Panc1 (cell line): Measurements from ENCODE around the gene CCDC9. TPM values are rescaled to one million over a fixed set of nuclear protein-coding genes. Genes with fewer than 3 reads are reported as not detected.
"Not testable (repeated sequence)": the region's sequence is repeated elsewhere in the genome, so short reads cannot be mapped to it uniquely, and the experiment has no call there.

Experiments
- ATAC-seq: fragments of 200-7000 bp; cut with Tn5 transposase; 2 replicates; pipeline ENCODE4 v1.9.1; 2020; ENCODE audit warnings: mild to moderate bottlenecking, moderate library complexity
- BruUV-seq: library from RNA; stranded (reverse); fragments of 400-500 nt; replicated peaks from 2 replicates; lab custom pipeline; 2021; lab: Mats Ljungman, UMichigan
- CTCF ChIA-PET: fragments of 300-600 bp; sonication (Branson Sonifier 250); formaldehyde crosslinking; loops from one replicate; lab custom pipeline; 2022; ENCODE audit warnings: antibody characterized with exemption; lab: Charles Lee
- POLR2A ChIA-PET: fragments of 300-600 bp; sonication (Branson Sonifier 250); formaldehyde crosslinking; loops from one replicate; lab custom pipeline; 2022; ENCODE audit warnings: antibody characterized with exemption; lab: Charles Lee
- DNase-seq: peaks from one replicate; pipeline ENCODE4 v3.0.0-alpha.2; 2010; ENCODE audit warnings: low read depth, low spot score
- H3K27ac ChIP-seq: 2 replicates; pipeline ENCODE4 v1.5.1; 2011; ENCODE audit warnings: mild to moderate bottlenecking, low read length, inconsistent platforms
- H3K27me3 ChIP-seq: fragments of 200-500 bp; sonication (Bioruptor generic); 2 replicates; pipeline ENCODE4 v1.6.0; 2014; ENCODE audit warnings: low read length, inconsistent platforms; ENCODE audit not compliant: control insufficient read depth, insufficient read depth
- H3K36me3 ChIP-seq: fragments of 200-500 bp; sonication (Bioruptor generic); 2 replicates; pipeline ENCODE4 v1.5.1; 2014; ENCODE audit warnings: inconsistent platforms, mild to moderate bottlenecking, low read length, moderate library complexity; ENCODE audit not compliant: control insufficient read depth, insufficient read depth
- H3K4me1 ChIP-seq: 2 replicates; pipeline ENCODE4 v1.5.1; 2011; ENCODE audit warnings: inconsistent platforms, mild to moderate bottlenecking, low read length, moderate library complexity; ENCODE audit not compliant: control insufficient read depth, insufficient read depth
- H3K4me3 ChIP-seq, 2 experiments: 2 replicates each; pipeline ENCODE4 v1.5.1; 2011 to 2012; ENCODE audit warnings: low read depth in 2 of 2, low read length in 2 of 2, mild to moderate bottlenecking in 2 of 2, inconsistent platforms in 1 of 2, moderate library complexity in 1 of 2
- H3K9me3 ChIP-seq: fragments of 200-500 bp; sonication (Bioruptor generic); 2 replicates; pipeline ENCODE4 v1.5.1; 2014; ENCODE audit warnings: low read depth, mild to moderate bottlenecking, inconsistent platforms, low read length, moderate library complexity; ENCODE audit not compliant: control insufficient read depth, insufficient read depth
- CTCF ChIP-seq: fragments of 450-650 bp; IDR thresholded peaks from 2 replicates; pipeline ENCODE4 v1.5.1; 2017; ENCODE audit warnings: mild to moderate bottlenecking
- POLR2AphosphoS5 ChIP-seq: IDR thresholded peaks from 2 replicates; pipeline ENCODE4 v1.6.1; 2012; ENCODE audit warnings: mild to moderate bottlenecking, low read depth, low read length, moderate library complexity
- REST ChIP-seq, 2 experiments: IDR thresholded peaks; 2 replicates each; pipeline ENCODE4 v1.6.1; 2011 to 2012; ENCODE audit warnings: low read depth in 2 of 2, control low read depth in 1 of 2, low read length in 1 of 2, mild to moderate bottlenecking in 1 of 2, moderate library complexity in 1 of 2; ENCODE audit not compliant: insufficient read depth in 1 of 2
- SIN3A ChIP-seq: IDR thresholded peaks from 2 replicates; pipeline ENCODE4 v1.6.1; 2012; ENCODE audit warnings: low read depth, mild to moderate bottlenecking, low read length, moderate library complexity, borderline replicate concordance; ENCODE audit not compliant: insufficient read depth
- TCF7L2 ChIP-seq: IDR thresholded peaks from 2 replicates; pipeline ENCODE4 v1.6.1; 2011; ENCODE audit warnings: mild to moderate bottlenecking, low read depth, low read length, inconsistent platforms
- in situ Hi-C: cut with HindIII; loops from 2 replicates; pipeline ENCODE4 v1.10.0; 2016; ENCODE audit warnings: low sequenced_read_pairs, low pct_unique_long_range_greater_than_20kb
- intact Hi-C: fragments of 100-400 bp; cut with micrococcal nuclease; formaldehyde crosslinking; loops from one replicate; pipeline ENCODE4 v1.10.0; 2022; ENCODE audit not compliant: unreplicated experiment
- total RNA-seq: library from RNA; stranded (reverse); gene quantifications from one replicate; pipeline ENCODE4 v1.2.1, GENCODE V29; 2021; ENCODE audit not compliant: unreplicated experiment

The CCDC9 gene
- total RNA-seq, 1 experiment from 2014 or later: 29.2 TPM

GRCh38 chr19:47260476-47260875, 4.2 kb downstream of the CCDC9 start:
- POLR2A ChIA-PET: interaction anchor here (0.7 kb wide), 1 partner anchor 13 kb away, joined by 3 read pairs; no protein-coding TSS in a partner anchor
- H3K27ac ChIP-seq: no peak overlapping the region
- H3K27me3 ChIP-seq: no peaks in the 10 kb centered on the region
- TF ChIP-seq REST (IDR thresholded peaks at IDR 0.05; ENCODE audit: insufficient read depth in 1 of 2, low read depth in 2 of 2, low read length in 1 of 2): no peak
- no peak for TF ChIP-seq TCF7L2
- H3K4me3 ChIP-seq: no peak overlapping the region
- DNase-seq: no peak
- H3K9me3 ChIP-seq: no peaks in the 10 kb centered on the region
- CTCF ChIA-PET: no interaction called here
- in situ Hi-C loops: no loop called here
- no TSS peak for BruUV-seq
- intact Hi-C loops: no loop called here
- H3K4me1 ChIP-seq: peaks cover 6% of the 10 kb centered on the region
- no peak for ATAC-seq
- no peaks in the 10 kb centered on the region; the same call in 1 of the 2 replicates for H3K36me3 ChIP-seq

- H3K4me3 ChIP-seq, ATAC-seq, DNase-seq, H3K9me3 ChIP-seq, H3K4me1 ChIP-seq, BruUV-seq, H3K27me3 ChIP-seq, H3K36me3 ChIP-seq, intact Hi-C loops, POLR2A ChIA-PET, H3K27ac ChIP-seq, in situ Hi-C loops: not testable (repeated sequence)
- CTCF ChIA-PET: interaction anchor here (0.6 kb wide), 1 partner anchor 14 kb away, joined by 3 read pairs; no protein-coding TSS in a partner anchor
Measured at GRCh38 chr19:47261946-47262793, 5.8 kb downstream of the CCDC9 start.

GRCh38 chr19:47264629-47265028, 8.3 kb downstream of the CCDC9 start:
- intact Hi-C loops (no loop called here), in situ Hi-C loops (no loop called here)
- TF ChIP-seq SIN3A (no peak), CTCF (no peak), TCF7L2 (no peak), POLR2AphosphoS5 (no peak), REST (IDR thresholded peaks at IDR 0.05; ENCODE audit: insufficient read depth in 1 of 2, low read depth in 2 of 2, low read length in 1 of 2) (no peak)
- no TSS peak for BruUV-seq
- no peak overlapping the region for H3K4me3 ChIP-seq
- H3K27me3 ChIP-seq: no peaks in the 10 kb centered on the region
- DNase-seq: no peak
- ChIA-PET CTCF (no interaction called here), POLR2A (no interaction called here)
- H3K9me3 ChIP-seq: no peaks in the 10 kb centered on the region
- H3K27ac ChIP-seq: no peak overlapping the region
- no peaks in the 10 kb centered on the region; the same call in 1 of the 2 replicates for H3K36me3 ChIP-seq
- no peak for ATAC-seq
- H3K4me1 ChIP-seq: no peaks in the 10 kb centered on the region
